Hematopoietic multipotent progenitor cell treated with erythropoietin and hydrocortisone succinate and interleukin-3 and kit ligand, for 4 days (in vitro differentiated cells): Measurements from ENCODE around the gene PYGM.
A peak's percentile ranks its signal among the peaks of the same experiment; 100 is the strongest.

ENCODE experiments used
- DNase-seq: peaks from one replicate; pipeline ENCODE4 v3.0.0-alpha.2; 2015

The PYGM gene

GRCh38 chr11:64790205-64791095, 30.7 kb upstream of the PYGM start:
- DNase-seq: no peak

DNA sequence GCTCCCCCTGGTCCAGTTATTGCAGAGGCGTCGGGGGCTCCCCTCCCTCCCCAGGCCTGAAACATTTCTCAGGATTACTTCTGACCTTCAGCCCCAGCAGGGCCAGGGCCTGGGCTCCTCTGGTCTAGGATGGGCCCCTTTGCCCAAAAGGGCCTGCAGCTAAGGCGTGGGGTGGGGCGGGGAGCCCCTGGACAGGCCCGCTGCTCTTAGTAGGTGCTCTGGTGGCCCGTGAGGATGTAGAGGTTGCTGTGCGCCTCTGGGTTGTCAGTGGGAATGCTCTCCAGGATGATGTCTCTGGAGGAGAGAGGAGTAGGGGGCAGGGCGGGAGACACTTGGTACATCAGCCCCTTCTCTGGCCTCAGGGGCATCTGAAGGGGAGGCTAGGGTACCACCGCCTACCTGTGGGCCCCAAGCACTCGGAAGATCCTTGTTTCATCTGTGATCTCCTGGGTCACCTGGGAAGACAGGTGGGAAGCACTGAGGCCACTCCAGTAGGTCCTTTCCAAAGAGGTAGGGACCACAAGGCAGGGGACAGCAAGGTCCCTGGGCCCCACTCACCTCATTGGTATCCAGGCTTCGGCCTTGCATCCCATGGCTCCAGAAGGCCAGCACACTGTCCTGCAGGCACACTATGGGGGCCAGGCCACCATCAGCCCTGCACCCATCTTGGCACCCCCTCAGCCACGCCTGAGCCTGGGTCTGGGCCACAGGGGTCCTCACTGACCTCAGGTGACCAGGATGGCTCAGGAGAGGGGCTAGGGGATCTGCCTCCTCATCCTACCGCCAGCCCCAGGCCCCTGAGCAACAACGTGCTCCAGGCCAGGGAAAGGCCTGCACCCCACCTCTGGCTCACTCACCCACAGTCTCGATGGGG, 29.8 kb upstream of the PYGM start:
- DNase-seq: no peak

GRCh38 chr11:64788321-64789215, 28.8 kb upstream of the PYGM start:
- no peak for DNase-seq

GRCh38 chr11:64787526-64788320, 27.9 kb upstream of the PYGM start:
- DNase-seq: peak; percentile 84

DNA sequence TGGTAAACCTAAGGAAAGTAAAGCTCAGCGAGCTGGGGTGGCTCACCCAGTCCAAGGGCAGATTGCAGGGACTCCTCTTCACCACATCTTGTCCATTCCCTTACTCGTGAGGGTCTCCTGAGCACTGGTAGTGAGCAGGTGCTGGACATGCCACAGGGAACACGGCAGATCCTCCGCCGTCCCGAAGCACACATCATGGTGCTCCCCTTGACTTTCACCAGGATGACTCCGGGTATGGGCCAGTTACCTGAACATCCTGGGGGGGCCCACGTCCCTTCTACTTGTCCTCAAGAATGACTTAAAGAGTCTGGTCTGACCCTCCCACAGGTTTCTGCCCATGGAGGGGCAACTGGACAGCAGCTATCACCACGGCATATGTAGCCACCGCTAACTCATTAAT, 26.5 kb upstream of the PYGM start:
- no peak for DNase-seq

DNA sequence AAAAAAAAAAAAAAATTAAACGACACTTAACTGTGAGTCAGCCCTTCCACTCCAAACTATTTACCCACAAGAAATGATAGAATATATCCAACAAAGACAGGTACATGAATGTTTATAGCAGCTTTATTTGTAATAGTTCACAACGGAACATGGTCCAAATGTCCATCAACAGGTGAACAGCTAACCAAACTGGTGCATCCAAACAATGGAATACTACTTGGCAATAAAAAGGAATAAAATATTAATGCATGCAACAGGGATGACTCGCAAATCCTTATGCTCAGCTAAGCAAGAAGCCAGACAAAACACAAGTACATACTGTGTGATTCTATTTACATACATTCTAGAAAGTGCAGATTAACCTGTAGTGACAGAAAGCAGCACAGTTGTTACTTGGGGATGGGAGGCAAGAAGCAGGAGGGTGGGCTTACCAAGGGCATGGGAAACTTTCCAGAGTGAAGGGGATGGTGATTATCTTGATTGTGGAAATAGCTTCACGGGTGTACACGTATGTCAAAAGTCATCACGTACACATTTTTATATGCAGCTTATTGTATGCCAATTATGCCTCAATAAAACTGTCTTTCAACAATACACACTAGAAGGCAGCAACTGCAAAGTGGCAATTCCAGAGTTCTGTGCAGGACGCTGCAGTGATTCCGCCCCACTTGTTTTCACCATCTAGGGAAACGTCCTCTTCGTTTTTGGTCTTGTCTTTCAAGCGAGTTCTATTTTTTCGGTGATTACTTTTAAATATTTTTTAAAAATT, 25.2 kb upstream of the PYGM start:
- DNase-seq: no peak

- DNase-seq: peak; percentile 100
Observed at GRCh38 chr11:64778473-64779298, 18.9 kb upstream of the PYGM start, which contains the start of gene SF1. Gene SF1, minus strand, starts transcription at chr11:64778542. Its CDS starts 150 bp downstream, at chr11:64778392.

GRCh38 chr11:64778223-64778472, 18.4 kb upstream of the PYGM start:
- no peak for DNase-seq

DNA sequence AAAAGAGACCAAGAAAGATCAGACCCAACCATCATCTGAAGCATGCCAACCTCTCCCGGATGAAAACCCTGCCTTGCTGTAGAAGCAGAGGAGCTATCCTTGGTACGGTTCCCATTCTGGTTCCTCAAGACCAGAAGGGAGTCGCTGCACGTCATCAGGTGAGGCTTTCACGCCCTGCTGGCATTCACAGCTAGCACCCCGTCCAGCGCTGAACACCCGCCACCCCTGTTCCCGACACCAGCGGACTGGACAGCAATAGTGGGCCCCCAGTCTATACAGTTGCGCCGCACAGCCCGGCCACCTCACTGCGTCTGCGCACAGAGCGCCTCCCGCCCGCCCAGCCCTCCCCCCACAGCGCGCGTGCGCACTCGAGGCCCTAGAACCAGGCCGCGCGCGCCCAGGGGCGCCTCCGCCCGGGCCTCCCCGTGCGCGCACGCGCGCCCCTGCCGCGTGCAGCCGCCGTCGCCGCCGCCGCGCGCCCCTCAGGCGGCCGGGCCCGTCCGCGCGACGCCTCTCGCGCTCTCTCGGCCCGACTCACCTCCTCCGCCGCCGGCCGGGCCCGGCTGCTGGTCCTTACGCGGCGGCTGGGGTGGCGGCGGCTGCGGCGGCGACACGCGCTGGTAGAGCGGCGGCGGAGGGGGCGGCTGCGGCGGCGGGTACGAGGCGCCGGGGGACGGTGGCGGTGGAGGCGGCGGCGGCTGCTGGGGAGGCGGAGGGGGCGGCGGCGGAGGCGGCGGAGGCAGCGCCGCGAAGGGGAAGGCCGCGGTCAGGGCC, 17.9 kb upstream of the PYGM start:
- peak; percentile 93 for DNase-seq

- no peak for DNase-seq
Observed at GRCh38 chr11:64776875-64777274, 17.1 kb upstream of the PYGM start.

DNA sequence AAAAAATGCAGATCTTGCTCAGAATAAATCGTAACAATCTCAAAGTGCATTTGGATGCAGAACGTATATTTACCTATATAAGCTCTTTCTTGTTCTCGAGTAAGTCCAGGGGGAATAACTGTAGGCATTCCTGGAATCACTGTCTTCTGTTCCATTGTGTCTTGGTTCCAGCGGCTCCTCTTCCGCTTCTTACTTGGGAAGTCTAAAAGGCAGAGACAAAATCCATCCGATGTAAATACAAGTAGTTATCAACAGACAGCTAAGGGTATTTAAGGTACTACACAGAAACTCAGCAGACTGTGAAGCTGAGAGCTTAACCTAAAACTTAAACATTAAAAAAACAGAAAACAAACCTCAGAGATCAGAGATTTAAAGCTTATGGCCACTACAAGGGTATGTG, 16.7 kb upstream of the PYGM start:
- DNase-seq: no peak

DNA sequence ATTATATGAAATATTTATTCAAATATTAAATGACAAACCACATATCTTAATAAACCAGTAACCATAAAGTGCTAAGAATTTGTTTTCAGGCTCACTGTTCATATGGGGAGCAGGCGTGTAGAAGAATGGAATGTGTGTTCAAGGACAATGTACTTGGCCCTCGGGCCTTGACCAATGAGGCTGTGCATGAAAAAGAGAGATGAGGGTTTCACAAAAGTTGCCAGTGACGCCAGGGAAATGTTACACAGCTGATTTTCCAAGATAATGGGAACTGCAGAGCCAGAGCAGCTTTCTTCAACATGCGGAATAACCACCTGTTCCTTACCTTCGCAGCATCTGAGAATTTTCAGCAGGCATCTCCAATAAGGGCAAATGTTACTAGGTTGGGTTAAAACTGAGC, 14.4 kb upstream of the PYGM start:
- no peak for DNase-seq

GRCh38 chr11:64772303-64773018, 12.7 kb upstream of the PYGM start:
- peak; percentile 37 for DNase-seq

DNA sequence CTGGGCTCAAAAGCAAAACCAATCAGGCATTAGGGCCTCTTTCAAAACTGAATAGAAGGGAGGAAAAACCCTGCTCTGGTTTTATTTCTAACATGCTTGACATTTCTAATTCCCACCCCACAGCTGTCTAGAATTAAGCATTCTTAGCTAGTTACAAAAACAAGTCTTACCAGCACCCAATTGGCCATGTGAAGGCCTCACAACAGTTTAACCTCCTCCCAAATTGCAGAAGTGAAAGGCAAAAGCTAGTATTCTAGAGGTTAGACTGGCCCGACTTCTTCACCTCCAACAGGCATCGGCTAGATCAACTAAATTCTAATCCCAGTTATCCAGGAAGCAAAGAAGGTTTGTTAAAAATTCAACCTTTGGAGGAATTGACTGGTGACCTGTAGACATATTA, 12.1 kb upstream of the PYGM start:
- no peak for DNase-seq

DNA sequence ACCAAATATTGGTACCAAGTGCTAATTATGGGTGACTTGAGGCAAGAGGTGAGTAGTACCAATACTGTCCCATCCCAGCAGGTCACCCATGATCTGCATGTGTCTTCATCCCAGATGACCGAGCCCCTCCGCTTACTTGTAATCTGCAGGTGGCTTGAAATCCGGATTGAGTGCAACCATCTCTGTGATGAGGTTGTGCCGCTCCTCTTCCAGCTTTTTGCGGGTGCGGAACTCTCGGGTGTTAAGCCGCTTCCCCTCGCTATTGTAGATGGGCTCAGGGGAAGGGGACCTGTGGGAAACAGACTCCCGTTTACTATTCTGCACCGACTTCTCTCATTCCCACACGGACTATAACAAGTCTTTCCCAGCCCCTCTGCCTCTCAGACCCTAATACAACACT, 10.3 kb upstream of the PYGM start:
- DNase-seq: no peak

DNA sequence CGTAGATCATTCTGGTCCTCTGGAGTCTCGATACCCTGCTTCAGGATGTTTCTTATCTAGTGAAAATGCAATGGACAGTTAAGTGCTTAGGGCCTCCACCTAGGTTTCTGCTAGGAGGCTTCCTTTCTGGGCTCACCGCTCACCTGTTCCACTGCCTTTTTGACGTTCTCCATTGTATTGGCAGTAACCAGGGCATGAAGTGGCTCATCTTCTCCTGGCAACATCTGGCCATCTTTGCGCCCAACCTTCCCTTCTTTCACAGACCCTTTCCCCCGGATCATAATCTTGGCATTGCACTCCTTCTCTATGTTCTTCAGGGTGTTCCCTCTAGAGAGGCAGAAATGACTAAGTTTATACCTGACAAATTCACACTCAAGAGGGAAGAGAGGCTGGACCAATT, 9.5 kb upstream of the PYGM start:
- no peak for DNase-seq

GRCh38 chr11:64768300-64768694, 8.5 kb upstream of the PYGM start:
- no peak for DNase-seq

DNA sequence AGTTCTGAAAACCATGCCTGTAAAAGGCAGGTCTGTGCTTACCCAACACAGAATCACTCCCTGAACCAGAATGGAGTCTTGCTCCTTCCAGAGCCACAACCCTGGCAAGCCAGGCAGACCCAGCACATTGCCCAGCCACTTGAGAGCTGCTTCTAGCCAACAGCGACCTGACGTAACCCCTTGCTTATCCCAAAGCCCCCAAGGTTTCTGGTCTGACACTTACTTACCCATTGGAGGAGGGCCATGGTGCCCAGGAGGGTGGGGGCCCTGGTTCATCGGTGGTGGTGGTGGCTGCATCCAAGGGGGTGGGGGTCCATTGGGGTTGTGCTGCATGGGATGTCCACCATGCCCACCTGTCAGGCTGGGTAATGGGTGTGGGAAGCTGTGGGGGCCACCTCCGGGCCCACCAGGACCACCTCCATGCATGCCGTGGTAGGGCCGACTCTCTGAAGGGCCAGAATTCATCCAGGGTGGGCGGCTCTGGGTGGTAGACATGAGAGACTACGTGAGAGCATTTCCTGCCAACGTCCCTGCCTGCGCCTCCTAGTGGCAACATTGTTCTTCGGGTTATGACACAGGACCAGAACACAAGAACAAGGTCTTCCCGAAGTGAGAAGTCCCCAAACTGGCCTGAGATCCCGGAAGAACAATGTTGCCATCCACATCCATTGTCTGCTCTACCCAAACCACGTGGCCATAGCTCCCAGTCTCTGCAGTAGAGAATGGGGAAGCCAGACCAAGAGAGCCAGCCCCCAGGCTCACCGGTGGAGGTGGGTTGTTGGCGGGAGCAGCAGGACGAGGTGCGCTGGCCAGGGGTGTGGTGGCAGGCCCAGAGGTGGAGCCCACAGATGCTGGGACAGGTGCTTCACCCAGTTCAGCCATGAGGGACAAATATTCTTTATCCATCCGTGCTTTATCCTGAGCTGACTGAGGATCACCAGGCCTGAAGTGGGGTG, 7.8 kb upstream of the PYGM start:
- DNase-seq: peak; percentile 91
